Smooth muscle cell (in vitro differentiated cells): ENCODE data around the gene CFAP65. TPM values are rescaled to one million over a fixed set of nuclear protein-coding genes. Genes with fewer than 3 reads are reported as not detected.

ENCODE experiments used
- DNase-seq: peaks from one replicate; lab custom pipeline; 2025; ENCODE audit not compliant: unreplicated experiment; lab: John Stamatoyannopoulos, UW
- H2AFZ ChIP-seq: fragments of 200-600 bp; sonication (generic); 2 replicates; pipeline ENCODE4 v1.6.0; 2016; ENCODE audit warnings: antibody characterized with exemption, low read depth, mild to moderate bottlenecking
- H3F3A ChIP-seq: fragments of 200-600 bp; sonication (generic); 2 replicates; pipeline ENCODE4 v1.6.0; 2017; ENCODE audit warnings: antibody characterized with exemption, low read depth
- H3K27ac ChIP-seq: fragments of 200-600 bp; sonication (generic); 2 replicates; pipeline ENCODE4 v1.5.1; 2016; ENCODE audit warnings: low read depth, mild to moderate bottlenecking
- H3K27me3 ChIP-seq: fragments of 200-600 bp; sonication (generic); 2 replicates; pipeline ENCODE4 v1.6.1; 2016; ENCODE audit warnings: low read depth, mild to moderate bottlenecking
- H3K36me3 ChIP-seq: fragments of 200-600 bp; sonication (generic); 2 replicates; pipeline ENCODE4 v1.5.1; 2016; ENCODE audit warnings: low read depth
- H3K4me1 ChIP-seq: fragments of 200-600 bp; sonication (generic); 2 replicates; pipeline ENCODE4 v1.5.1; 2016; ENCODE audit warnings: low read depth
- H3K4me2 ChIP-seq: fragments of 200-600 bp; sonication (generic); 2 replicates; pipeline ENCODE4 v1.6.0; 2016; ENCODE audit warnings: mild to moderate bottlenecking
- H3K4me3 ChIP-seq: fragments of 200-600 bp; sonication (generic); 2 replicates; pipeline ENCODE4 v1.5.1; 2016; ENCODE audit warnings: mild to moderate bottlenecking
- H3K79me2 ChIP-seq: fragments of 200-600 bp; sonication (generic); 2 replicates; pipeline ENCODE4 v1.6.0; 2016; ENCODE audit warnings: low read depth, mild to moderate bottlenecking
- H3K9ac ChIP-seq: fragments of 200-600 bp; sonication (generic); 2 replicates; pipeline ENCODE4 v1.6.0; 2016; ENCODE audit warnings: low read depth
- H3K9me3 ChIP-seq: fragments of 200-600 bp; sonication (generic); replicated peaks from 2 replicates; pipeline ENCODE4 v1.5.1; 2016; ENCODE audit warnings: low read depth
- H4K20me1 ChIP-seq: fragments of 200-600 bp; sonication (generic); 2 replicates; pipeline ENCODE4 v1.6.0; 2016; ENCODE audit warnings: low read depth
- WGBS: methylation state at CpG from one replicate; pipeline ENCODE4 v1.1.7; 2016; ENCODE audit warnings: low lambda C conversion rate; 5-methylcytosine and 5-hydroxymethylcytosine counted together
- polyA plus RNA-seq: library from polyadenylated mRNA; unstranded; fragments of >200 nt; fragmentation: Nextera tagmentation; extraction: Ambion mirVana; gene quantifications from 2 replicates; pipeline ENCODE4 v1.2.1, GENCODE V29; 2016
- total RNA-seq: library from RNA; depleted of rRNA; stranded (reverse); fragments of >200 nt; gene quantifications from 2 replicates; pipeline ENCODE4 v1.2.3, GENCODE V29; 2014
- TF ChIP-seq, protein P1 (sequence below): fragments of 200-600 bp; sonication (generic); IDR thresholded peaks from 2 replicates; pipeline ENCODE4 v1.5.1; 2017; ENCODE audit warnings: borderline replicate concordance, mild to moderate bottlenecking, antibody characterized with exemption; ENCODE audit not compliant: insufficient read depth, poor library complexity, severe bottlenecking

Gene CFAP65
- total and polyA plus RNA-seq, 2 experiments from 2014 or later: not detected

DNA sequence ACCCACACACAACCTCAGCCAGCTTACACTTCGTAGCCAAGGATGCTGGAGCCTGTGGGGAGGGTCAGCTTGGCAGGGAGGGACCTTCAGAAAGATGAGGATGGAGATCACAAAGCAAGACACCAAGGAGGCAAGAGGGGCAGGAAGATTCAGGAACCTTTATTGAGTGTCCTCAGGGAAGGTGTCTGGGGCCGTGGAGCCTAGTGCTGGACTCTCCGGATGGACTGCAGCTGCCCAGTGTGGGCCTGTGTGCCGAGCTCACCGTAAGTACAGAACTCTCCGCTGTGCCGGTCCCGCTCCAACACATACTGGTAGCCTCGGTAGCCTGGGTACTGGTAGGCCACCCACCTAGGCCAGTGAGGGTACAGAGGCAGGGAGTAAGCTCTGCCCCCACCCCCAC, 51.3 kb downstream of the CFAP65 start:
- H3K36me3 ChIP-seq: no peaks in the 10 kb centered on the region
- no peaks in the 10 kb centered on the region for H4K20me1 ChIP-seq
- H3K4me1 ChIP-seq: peaks cover 7% of the 10 kb centered on the region
- no peak for DNase-seq
- H3K9ac ChIP-seq: no peak overlapping the region
- TF ChIP-seq, protein P1, sequence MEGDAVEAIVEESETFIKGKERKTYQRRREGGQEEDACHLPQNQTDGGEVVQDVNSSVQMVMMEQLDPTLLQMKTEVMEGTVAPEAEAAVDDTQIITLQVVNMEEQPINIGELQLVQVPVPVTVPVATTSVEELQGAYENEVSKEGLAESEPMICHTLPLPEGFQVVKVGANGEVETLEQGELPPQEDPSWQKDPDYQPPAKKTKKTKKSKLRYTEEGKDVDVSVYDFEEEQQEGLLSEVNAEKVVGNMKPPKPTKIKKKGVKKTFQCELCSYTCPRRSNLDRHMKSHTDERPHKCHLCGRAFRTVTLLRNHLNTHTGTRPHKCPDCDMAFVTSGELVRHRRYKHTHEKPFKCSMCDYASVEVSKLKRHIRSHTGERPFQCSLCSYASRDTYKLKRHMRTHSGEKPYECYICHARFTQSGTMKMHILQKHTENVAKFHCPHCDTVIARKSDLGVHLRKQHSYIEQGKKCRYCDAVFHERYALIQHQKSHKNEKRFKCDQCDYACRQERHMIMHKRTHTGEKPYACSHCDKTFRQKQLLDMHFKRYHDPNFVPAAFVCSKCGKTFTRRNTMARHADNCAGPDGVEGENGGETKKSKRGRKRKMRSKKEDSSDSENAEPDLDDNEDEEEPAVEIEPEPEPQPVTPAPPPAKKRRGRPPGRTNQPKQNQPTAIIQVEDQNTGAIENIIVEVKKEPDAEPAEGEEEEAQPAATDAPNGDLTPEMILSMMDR: no peak
- no peak overlapping the region for H3K4me3 ChIP-seq
- H3K79me2 ChIP-seq: no peaks in the 10 kb centered on the region
- no peak overlapping the region for H3K27ac ChIP-seq
- no peaks in the 10 kb centered on the region for H3F3A ChIP-seq
- H3K27me3 ChIP-seq: peaks cover 100% of the 10 kb centered on the region
- no peak overlapping the region for H3K4me2 ChIP-seq
- 38% methylated on average over 8 of the region's 9 CpGs for WGBS
- H2AFZ ChIP-seq: no peak overlapping the region
- H3K9me3 ChIP-seq: no peaks in the 10 kb centered on the region

DNA sequence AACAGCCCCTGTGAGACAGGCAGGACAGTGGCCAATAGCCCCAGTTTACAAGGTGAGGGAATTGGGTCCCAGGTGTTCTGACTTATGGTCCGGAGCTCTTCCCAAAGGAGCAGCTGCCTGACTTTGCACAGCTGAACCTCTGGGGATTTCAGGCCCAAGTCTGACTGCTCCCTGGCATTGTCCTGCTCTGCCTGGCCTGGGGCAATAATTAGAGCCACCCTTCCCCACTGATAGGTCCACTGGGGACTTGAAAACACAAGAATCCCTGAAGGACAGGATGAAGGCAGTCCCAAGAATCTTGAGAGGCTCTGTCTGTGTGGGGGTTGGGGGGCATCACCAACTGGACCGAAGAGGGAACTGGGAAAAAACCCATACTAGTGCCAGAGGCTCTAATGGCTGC, 52.7 kb downstream of the CFAP65 start:
- Histone ChIP-seq H3K27ac (no peak overlapping the region), H3K4me1 (peaks cover 10% of the 10 kb centered on the region), H3K9me3 (no peaks in the 10 kb centered on the region), H3K79me2 (no peaks in the 10 kb centered on the region), H3K36me3 (no peaks in the 10 kb centered on the region), H3K4me3 (no peak overlapping the region), H2AFZ (no peak overlapping the region), H4K20me1 (no peaks in the 10 kb centered on the region), H3K4me2 (no peak overlapping the region), H3K27me3 (peaks cover 100% of the 10 kb centered on the region), H3K9ac (no peak overlapping the region), H3F3A (no peaks in the 10 kb centered on the region)
- TF ChIP-seq, protein P1: no peak
- 55% methylated on average over 2 of the region's 2 CpGs for WGBS
- no peak for DNase-seq

DNA sequence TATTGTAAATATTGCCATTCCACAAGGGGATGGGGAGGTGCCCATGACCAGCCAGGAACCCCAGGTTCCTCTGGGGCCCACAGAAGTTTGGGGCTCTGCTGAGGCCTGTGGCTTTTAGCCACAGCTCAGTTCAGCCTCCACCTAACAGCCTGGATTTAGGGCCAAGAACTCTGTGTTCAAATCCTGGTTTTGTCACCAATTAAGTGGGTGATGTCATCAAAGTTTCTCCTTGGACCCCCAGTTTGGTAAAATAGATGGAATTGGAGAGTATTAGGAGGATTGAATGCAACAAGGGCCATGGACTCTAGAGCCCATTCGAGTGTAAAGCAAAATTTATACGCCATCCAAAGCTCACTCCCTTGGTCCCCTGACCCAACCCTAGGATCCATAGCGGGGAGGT, 53.2 kb downstream of the CFAP65 start:
- H4K20me1 ChIP-seq: no peaks in the 10 kb centered on the region
- H3K4me3 ChIP-seq: no peak overlapping the region
- H3F3A ChIP-seq: no peaks in the 10 kb centered on the region
- H3K4me1 ChIP-seq: peaks cover 10% of the 10 kb centered on the region
- no peak overlapping the region for H3K4me2 ChIP-seq
- H3K27ac ChIP-seq: no peak overlapping the region
- peaks cover 100% of the 10 kb centered on the region for H3K27me3 ChIP-seq
- H2AFZ ChIP-seq: no peak overlapping the region
- TF ChIP-seq, protein P1: no peak
- no peaks in the 10 kb centered on the region for H3K36me3 ChIP-seq
- H3K9ac ChIP-seq: no peak overlapping the region
- WGBS: 47% methylated on average over 3 of the region's 3 CpGs
- no peaks in the 10 kb centered on the region for H3K79me2 ChIP-seq
- no peak for DNase-seq
- no peaks in the 10 kb centered on the region for H3K9me3 ChIP-seq

DNA sequence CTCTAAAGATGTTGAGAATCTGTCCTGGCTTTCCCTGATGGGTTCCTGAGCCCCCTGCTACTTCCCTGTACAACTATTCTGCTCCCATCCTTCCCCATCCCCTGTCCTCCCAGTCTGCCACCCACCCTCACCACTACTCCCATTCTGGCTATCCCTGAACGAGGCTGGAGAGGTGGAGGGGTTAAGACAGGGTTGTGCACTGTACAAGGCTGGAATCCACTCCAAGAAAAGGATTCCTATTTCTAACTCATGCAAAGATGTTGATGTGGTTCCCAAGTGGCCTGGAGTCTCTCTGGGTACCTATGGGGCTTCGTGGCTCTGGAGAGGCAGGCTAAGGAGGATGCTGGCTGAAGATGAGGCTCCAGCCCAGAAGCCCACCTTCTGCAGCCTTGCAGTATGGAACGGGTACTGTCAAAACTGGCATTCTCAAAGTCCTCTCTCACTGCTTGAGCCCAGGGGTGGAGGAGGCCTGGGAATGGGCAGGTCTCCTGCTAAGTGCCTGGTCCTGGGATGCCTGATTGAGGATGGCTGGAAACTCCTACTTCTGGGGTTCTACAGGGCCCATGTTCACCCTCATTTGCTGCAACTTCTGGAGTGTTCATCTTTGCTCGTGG, 55.1 kb downstream of the CFAP65 start:
- peaks cover 10% of the 10 kb centered on the region for H3K4me1 ChIP-seq
- H3K9ac ChIP-seq: no peak overlapping the region
- no peaks in the 10 kb centered on the region for H4K20me1 ChIP-seq
- TF ChIP-seq, protein P1: no peak
- no peaks in the 10 kb centered on the region for H3F3A ChIP-seq
- DNase-seq: no peak
- H3K36me3 ChIP-seq: no peaks in the 10 kb centered on the region
- WGBS: 41% methylated on average over 4 of the region's 4 CpGs
- H3K4me2 ChIP-seq: no peak overlapping the region
- H3K27ac ChIP-seq: no peak overlapping the region
- no peak overlapping the region for H2AFZ ChIP-seq
- H3K9me3 ChIP-seq: no peaks in the 10 kb centered on the region
- H3K79me2 ChIP-seq: no peaks in the 10 kb centered on the region
- peaks cover 100% of the 10 kb centered on the region for H3K27me3 ChIP-seq
- H3K4me3 ChIP-seq: no peak overlapping the region
